SK-N-SH (cell line): ENCODE measurements around the gene EFNA3. TPM values are rescaled to one million over a fixed set of nuclear protein-coding genes. Genes with fewer than 3 reads are reported as not detected.
A peak's percentile ranks its signal among the peaks of the same experiment; 100 is the strongest.

ENCODE experiments used
- CTCF ChIA-PET: fragments of 300-600, 350-600 bp; formaldehyde crosslinking; extraction: SDS; loops from one replicate; lab custom pipeline; 2021; lab: Yijun Ruan, JAX
- POLR2A ChIA-PET: fragments of 350-600 bp; sonication (Branson Sonifier 250); formaldehyde crosslinking; extraction: SDS; loops from one replicate; lab custom pipeline; 2020; ENCODE audit warnings: antibody characterized with exemption, inconsistent platforms; lab: Yijun Ruan, JAX
- DNase-seq: peaks from one replicate; pipeline ENCODE4 v3.0.0; 2012
- H2AFZ ChIP-seq: fragments of 200-600 bp; sonication (generic); 2 replicates; pipeline ENCODE4 v1.8.1; 2016; ENCODE audit warnings: antibody characterized with exemption, mild to moderate bottlenecking, low read depth
- H3F3A ChIP-seq: fragments of 200-600 bp; sonication (generic); replicated peaks from 2 replicates; pipeline ENCODE3; 2016; ENCODE audit warnings: antibody characterized with exemption, mild to moderate bottlenecking; ENCODE audit not compliant: insufficient read depth
- H3K27ac ChIP-seq, 2 experiments: fragments of 200-500 bp in 1 of 2; fragments of 200-600 bp in 1 of 2; sonication (Bioruptor generic) in 1 of 2; sonication (generic), shearing (Covaris generic) in 1 of 2; 2 replicates each; pipeline versions ENCODE4 v1.5.1 to v1.6.1; 2014 to 2016; ENCODE audit warnings: low read depth in 2 of 2, inconsistent platforms in 1 of 2, low read length in 1 of 2, mild to moderate bottlenecking in 1 of 2, mixed read lengths in 1 of 2
- H3K27me3 ChIP-seq: fragments of 200-600 bp; sonication (generic), shearing (Covaris generic); 2 replicates; pipeline ENCODE4 v1.6.1; 2016; ENCODE audit warnings: mixed run types; ENCODE audit not compliant: insufficient read depth
- H3K36me3 ChIP-seq, 2 experiments: fragments of 200-500 bp in 1 of 2; fragments of 200-600 bp in 1 of 2; sonication (Bioruptor generic) in 1 of 2; sonication (generic) in 1 of 2; replicated peaks in 1 of 2; 2 replicates each; pipeline versions ENCODE3 to v1.5.1; 2014 to 2016; ENCODE audit warnings: low read length in 1 of 2, mild to moderate bottlenecking in 1 of 2; ENCODE audit not compliant: insufficient read depth in 2 of 2, control insufficient read depth in 1 of 2
- H3K4me1 ChIP-seq, 2 experiments: fragments of 200-500 bp in 1 of 2; fragments of 200-600 bp in 1 of 2; sonication (Bioruptor generic) in 1 of 2; sonication (generic), shearing (Covaris generic) in 1 of 2; 2 replicates each; pipeline versions ENCODE4 v1.5.1 to v1.6.1; 2014 to 2016; ENCODE audit warnings: low read depth in 1 of 2, low read length in 1 of 2, mixed run types in 1 of 2; ENCODE audit not compliant: insufficient read depth in 2 of 2, control insufficient read depth in 1 of 2
- H3K4me2 ChIP-seq: fragments of 200-600 bp; sonication (generic), shearing (Covaris generic); 2 replicates; pipeline ENCODE4 v1.6.1; 2017; ENCODE audit warnings: mixed run types
- H3K4me3 ChIP-seq, 2 experiments: fragments of 200-500 bp in 1 of 2; fragments of 200-600 bp in 1 of 2; sonication (Bioruptor generic) in 1 of 2; sonication (generic), shearing (Covaris generic) in 1 of 2; 2 replicates each; pipeline versions ENCODE4 v1.5.1 to v1.8.1; 2014 to 2016; ENCODE audit warnings: low read depth in 2 of 2, inconsistent platforms in 1 of 2, low read length in 1 of 2, mild to moderate bottlenecking in 1 of 2, mixed read lengths in 1 of 2, moderate library complexity in 1 of 2
- H3K79me2 ChIP-seq: fragments of 200-600 bp; sonication (generic); 2 replicates; pipeline ENCODE4 v1.8.1; 2017; ENCODE audit warnings: mild to moderate bottlenecking; ENCODE audit not compliant: insufficient read depth
- H3K9ac ChIP-seq: fragments of 200-600 bp; sonication (generic); 2 replicates; pipeline ENCODE4 v1.6.1; 2017; ENCODE audit warnings: mixed run types
- H3K9me2 ChIP-seq: fragments of 200-600 bp; sonication (generic); 2 replicates; pipeline ENCODE4 v1.6.1; 2017; ENCODE audit warnings: mixed run types
- H3K9me3 ChIP-seq: fragments of 200-600 bp; sonication (generic); 2 replicates; pipeline ENCODE4 v1.6.1; 2017; ENCODE audit warnings: mixed run types, mild to moderate bottlenecking, moderate library complexity
- H4K20me1 ChIP-seq: fragments of 200-600 bp; sonication (generic); 2 replicates; pipeline ENCODE4 v1.6.1; 2017; ENCODE audit warnings: mild to moderate bottlenecking, mixed run types; ENCODE audit not compliant: insufficient read depth
- EP300 ChIP-seq, 2 experiments: IDR thresholded peaks; 2 replicates each; pipeline versions ENCODE4 v1.4.0 to v1.6.1; 2012; ENCODE audit warnings: borderline replicate concordance in 1 of 2, low read depth in 1 of 2, low read length in 1 of 2
- JUND ChIP-seq: IDR thresholded peaks from 2 replicates; pipeline ENCODE4 v1.4.0; 2012
- MEF2A ChIP-seq: IDR thresholded peaks from 2 replicates; pipeline ENCODE4 v1.4.0; 2012; ENCODE audit warnings: low read depth, borderline replicate concordance
- NFIC ChIP-seq: IDR thresholded peaks from 2 replicates; pipeline ENCODE4 v1.4.0; 2012; ENCODE audit warnings: borderline replicate concordance
- NRF1 ChIP-seq: IDR thresholded peaks from 2 replicates; pipeline ENCODE4 v1.6.1; 2012; ENCODE audit warnings: low read depth, mild to moderate bottlenecking, low read length
- POLR2AphosphoS5 ChIP-seq: IDR thresholded peaks from 2 replicates; pipeline ENCODE4 v1.6.1; 2012; ENCODE audit warnings: low read depth, low read length
- RAD21 ChIP-seq: IDR thresholded peaks from 2 replicates; pipeline ENCODE4 v1.6.1; 2012; ENCODE audit warnings: mild to moderate bottlenecking, low read length
- RCOR1 ChIP-seq: fragments of 150-350 bp; IDR thresholded peaks from 2 replicates; pipeline ENCODE4 v1.6.1; 2017; ENCODE audit warnings: antibody characterized with exemption, low read length
- SMC3 ChIP-seq: IDR thresholded peaks from 2 replicates; pipeline ENCODE4 v1.6.1; 2012; ENCODE audit warnings: low read depth, low read length, improper control_type of control experiment
- TAF1 ChIP-seq: IDR thresholded peaks from 2 replicates; pipeline ENCODE4 v1.6.1; 2012; ENCODE audit warnings: low read depth, mild to moderate bottlenecking, low read length, moderate library complexity, borderline replicate concordance
- TEAD4 ChIP-seq: IDR thresholded peaks from 2 replicates; pipeline ENCODE4 v1.4.0; 2012; ENCODE audit warnings: mild to moderate bottlenecking, borderline replicate concordance; ENCODE audit not compliant: insufficient read depth
- WGBS: methylation state at CpG from one replicate; pipeline ENCODE4 v1.1.6; 2017; ENCODE audit warnings: low lambda C conversion rate; 5-methylcytosine and 5-hydroxymethylcytosine counted together
- polyA plus RNA-seq, 3 experiments: library from polyadenylated mRNA; depleted of rRNA; stranded (reverse); fragments of >200 nt; gene quantifications; 2 replicates each; pipeline ENCODE4 v1.2.3, GENCODE V29; 2012
- TF ChIP-seq, protein P1 (sequence below): fragments of 150-350 bp; IDR thresholded peaks from 2 replicates; pipeline ENCODE4 v1.6.1; 2016; ENCODE audit warnings: mild to moderate bottlenecking, low read depth, low read length

The EFNA3 gene
- polyA plus RNA-seq, 1 of the 3 experiments (the other 2 are of a cell fraction), result 6.0 TPM

GRCh38 chr1:155062702-155063411, 15.8 kb upstream of the EFNA3 start:
- no peaks in the 10 kb centered on the region for H3K9me2 ChIP-seq
- TF ChIP-seq SMC3 (no peak), RAD21 (no peak), EP300 (IDR thresholded peaks at IDR 0.05; ENCODE audit: borderline replicate concordance in 1 of 2, low read depth in 1 of 2, low read length in 1 of 2) (no peak), JUND (no peak)
- TF ChIP-seq, protein P1, sequence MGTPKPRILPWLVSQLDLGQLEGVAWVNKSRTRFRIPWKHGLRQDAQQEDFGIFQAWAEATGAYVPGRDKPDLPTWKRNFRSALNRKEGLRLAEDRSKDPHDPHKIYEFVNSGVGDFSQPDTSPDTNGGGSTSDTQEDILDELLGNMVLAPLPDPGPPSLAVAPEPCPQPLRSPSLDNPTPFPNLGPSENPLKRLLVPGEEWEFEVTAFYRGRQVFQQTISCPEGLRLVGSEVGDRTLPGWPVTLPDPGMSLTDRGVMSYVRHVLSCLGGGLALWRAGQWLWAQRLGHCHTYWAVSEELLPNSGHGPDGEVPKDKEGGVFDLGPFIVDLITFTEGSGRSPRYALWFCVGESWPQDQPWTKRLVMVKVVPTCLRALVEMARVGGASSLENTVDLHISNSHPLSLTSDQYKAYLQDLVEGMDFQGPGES, result no peak
- TF ChIP-seq, all 33 proteins: peak for 0
- POLR2A ChIA-PET, result interaction anchor here (0.8 kb wide), 1 partner anchor 9 kb away, joined by 4 read pairs; no protein-coding TSS in a partner anchor
- Histone ChIP-seq H3K4me1 (peaks cover 0 to 25% of the 10 kb centered on the region in 2 experiments; a peak in 2 of 4 replicates), H3K79me2 (peaks cover 22% of the 10 kb centered on the region), H3K9ac (no peak overlapping the region), H4K20me1 (no peaks in the 10 kb centered on the region), H3K4me2 (peak overlapping the region; percentile 88; the same call in 1 of the 2 replicates), H3K36me3 (peaks cover 0 to 11% of the 10 kb centered on the region in 2 experiments), H3F3A (peaks cover 9% of the 10 kb centered on the region), H2AFZ (peak overlapping the region; percentile 83; the same call in 1 of the 2 replicates), H3K27me3 (no peaks in the 10 kb centered on the region), H3K27ac (no peak overlapping the region), H3K4me3 (peak overlapping the region in 1 of 2 experiments; percentile 92; a peak in 1 of 4 replicates), H3K9me3 (no peaks in the 10 kb centered on the region)
- 67% methylated on average over 42 of the region's 46 CpGs for WGBS
- DNase-seq, result peak; percentile 47
- CTCF ChIA-PET, result interaction anchor here (0.6 to 29.9 kb wide), 10 partner anchors 15 to 110 kb away, joined by 3 to 573 read pairs (median 10); partner anchors contain the start of genes ADAM15, DCST1, DCST2 and EFNA3

DNA sequence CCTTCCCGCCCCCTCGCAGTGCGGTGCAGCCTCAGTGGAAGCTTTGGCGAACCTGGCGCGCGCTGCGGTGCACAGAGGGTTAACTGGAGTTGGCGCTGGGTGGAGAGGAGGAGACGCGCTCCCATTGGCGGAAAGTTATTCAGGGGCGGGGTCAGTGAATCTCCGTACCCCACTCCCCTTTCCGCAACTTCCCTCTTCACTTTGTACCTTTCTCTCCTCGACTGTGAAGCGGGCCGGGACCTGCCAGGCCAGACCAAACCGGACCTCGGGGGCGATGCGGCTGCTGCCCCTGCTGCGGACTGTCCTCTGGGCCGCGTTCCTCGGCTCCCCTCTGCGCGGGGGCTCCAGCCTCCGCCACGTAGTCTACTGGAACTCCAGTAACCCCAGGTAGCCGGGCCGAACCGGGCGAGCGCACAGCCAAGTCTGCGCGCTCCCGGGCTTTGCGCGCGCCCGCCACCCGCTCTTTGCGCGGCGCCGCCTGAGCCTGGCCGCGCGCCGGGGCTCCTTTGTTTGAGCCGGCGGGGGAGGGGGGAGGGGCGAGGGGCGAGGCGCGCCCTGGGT, 15.0 kb upstream of the EFNA3 start, which contains the start of gene EFNA4:
Gene EFNA4 (plus strand): TSS at position 191 of the 561 bp plus-strand sequence. CDS start 84 bp downstream, at position 275.
- Histone ChIP-seq H3K27me3 (no peaks in the 10 kb centered on the region), H3K4me3 (peak within 1 kb of the TSS; percentile 79 to 92), H3K4me1 (peaks cover 0 to 25% of the 10 kb centered on the region in 2 experiments; a peak in 2 of 4 replicates), H2AFZ (peak within 1 kb of the TSS; percentile 83), H3K27ac (peak within 1 kb of the TSS; percentile 83 to 85), H3K79me2 (peaks cover 22% of the 10 kb centered on the region), H3K9me3 (no peaks in the 10 kb centered on the region), H3F3A (peaks cover 9% of the 10 kb centered on the region), H3K9ac (peak within 1 kb of the TSS; percentile 89), H3K36me3 (peaks cover 0 to 4% of the 10 kb centered on the region in 2 experiments), H3K4me2 (peak within 1 kb of the TSS; percentile 88), H4K20me1 (no peaks in the 10 kb centered on the region), H3K9me2 (no peaks in the 10 kb centered on the region)
- DNase-seq, result peak; percentile 95
- TF ChIP-seq POLR2AphosphoS5 (peak; percentile 92), TAF1 (peak; percentile 82), MEF2A (no peak), TEAD4 (no peak), RCOR1 (peak; percentile 89), NRF1 (no peak), NFIC (0 out of 2 replicates have a peak, but pooled peaks have one; percentile 19)
- POLR2A ChIA-PET, result interaction anchor here (0.8 to 1.1 kb wide), 2 partner anchors 8 to 17 kb away, joined by 4 to 5 read pairs; no protein-coding TSS in a partner anchor
- CTCF ChIA-PET, result interaction anchor here (0.9 to 29.9 kb wide), 7 partner anchors 14 to 102 kb away, joined by 3 to 573 read pairs (median 11); partner anchors contain the start of genes ADAM15, DCST1, DCST2 and EFNA3
- 0% methylated on average over 41 of the region's 57 CpGs for WGBS
